HG03060 (cell line): Measurements from ENCODE around the gene PPDPF.

Experiments used
- ATAC-seq: cut with Tn5 transposase; IDR thresholded peaks from one replicate; pipeline ENCODE4 v1.9.1; 2021; ENCODE audit warnings: low read depth, moderate number of reproducible peaks; ENCODE audit not compliant: unreplicated experiment

PPDPF gene

GRCh38 chr20:63487116-63487764 lies 33.3 kb upstream of the PPDPF start:
- no peak for ATAC-seq

- no peak for ATAC-seq
Observed at GRCh38 chr20:63487781-63488241, 32.8 kb upstream of the PPDPF start.

- no peak for ATAC-seq
Observed at GRCh38 chr20:63488315-63489251, 32.0 kb upstream of the PPDPF start.

GRCh38 chr20:63490416-63490815 lies 30.1 kb upstream of the PPDPF start:
- no peak for ATAC-seq

- no peak for ATAC-seq
Observed at GRCh38 chr20:63491078-63491477, 29.5 kb upstream of the PPDPF start.

GRCh38 chr20:63491635-63492230 lies 28.8 kb upstream of the PPDPF start:
- no peak for ATAC-seq

- ATAC-seq: no peak
Observed at GRCh38 chr20:63492518-63492917, 28.0 kb upstream of the PPDPF start.

- no peak for ATAC-seq
Observed at GRCh38 chr20:63492982-63493381, 27.6 kb upstream of the PPDPF start.

- ATAC-seq: no peak
Observed at GRCh38 chr20:63493563-63494020, 27.0 kb upstream of the PPDPF start.

GRCh38 chr20:63494084-63494419 lies 26.5 kb upstream of the PPDPF start:
- no peak for ATAC-seq

GRCh38 chr20:63494420-63495166 lies 26.0 kb upstream of the PPDPF start:
- no peak for ATAC-seq

- ATAC-seq: no peak
Observed at GRCh38 chr20:63495167-63495720, 25.3 kb upstream of the PPDPF start.

GRCh38 chr20:63495741-63496595 lies 24.6 kb upstream of the PPDPF start:
- no peak for ATAC-seq

GRCh38 chr20:63496596-63497120 lies 23.9 kb upstream of the PPDPF start:
- no peak for ATAC-seq

- ATAC-seq: no peak
Observed at GRCh38 chr20:63497138-63497945, 23.2 kb upstream of the PPDPF start.

GRCh38 chr20:63497946-63498935 lies 22.3 kb upstream of the PPDPF start:
- ATAC-seq: no peak

- ATAC-seq: no peak
Observed at GRCh38 chr20:63498960-63499337, 21.6 kb upstream of the PPDPF start, which contains the start of gene EEF1A2. Gene EEF1A2 (minus strand): TSS chr20:63499083. CDS start chr20:63497763, 1,320 bp downstream.
